Measurements from ENCODE around the gene NDC1.
"Not testable (repeated sequence)": the region's sequence is repeated elsewhere in the genome, so short reads cannot be mapped to it uniquely, and the experiment has no call there.

NDC1 gene

DNA sequence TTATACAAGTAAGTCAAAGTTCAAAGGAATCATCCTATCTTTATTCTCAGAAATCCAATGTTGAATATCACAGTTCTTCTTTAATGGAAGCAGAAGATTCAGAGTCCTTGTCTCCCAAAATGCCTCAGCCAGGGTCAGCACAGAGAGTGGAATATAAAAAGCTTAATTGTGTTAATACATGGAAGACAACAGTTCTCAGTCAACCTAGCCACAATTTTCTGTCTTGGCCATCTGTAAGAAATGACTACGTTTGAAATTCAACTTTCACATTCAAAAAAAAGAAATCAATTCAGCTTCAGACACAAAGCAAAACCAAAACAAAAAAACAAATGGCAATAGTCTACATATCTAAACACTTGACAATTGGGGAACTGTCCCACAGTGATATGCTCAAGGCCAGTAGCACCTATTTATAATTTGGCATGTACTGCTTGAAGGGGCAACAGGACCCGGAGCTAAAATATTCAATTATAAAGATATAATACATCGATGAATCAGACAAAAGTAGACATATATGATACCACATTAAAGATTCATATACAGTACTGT is 71.8 kb downstream of the NDC1 start:
- no peak for DNase-seq (ENCODE audit: low read depth in 2 of 2, low spot score in 1 of 2)

DNA sequence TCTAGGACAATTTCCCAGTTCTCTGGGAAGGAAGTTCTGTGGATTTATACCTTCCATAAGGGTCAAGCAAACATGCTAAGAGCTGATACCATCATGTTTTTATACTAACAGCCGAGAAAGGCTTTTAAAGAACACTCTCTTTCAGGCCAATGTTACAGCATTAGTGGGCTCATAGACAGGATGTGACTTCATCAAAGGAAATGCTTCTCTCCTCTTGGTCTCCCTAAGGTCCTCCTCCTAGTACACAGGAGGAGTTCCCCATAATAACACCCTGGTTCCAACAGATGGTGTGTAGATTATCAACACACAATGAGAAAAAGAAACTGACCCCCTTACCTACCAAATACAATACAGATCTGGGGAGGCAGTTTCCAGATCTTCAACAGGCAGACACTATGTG is 72.4 kb downstream of the NDC1 start:
- DNase-seq (ENCODE audit: low read depth in 2 of 2, low spot score in 1 of 2) = no peak

DNA sequence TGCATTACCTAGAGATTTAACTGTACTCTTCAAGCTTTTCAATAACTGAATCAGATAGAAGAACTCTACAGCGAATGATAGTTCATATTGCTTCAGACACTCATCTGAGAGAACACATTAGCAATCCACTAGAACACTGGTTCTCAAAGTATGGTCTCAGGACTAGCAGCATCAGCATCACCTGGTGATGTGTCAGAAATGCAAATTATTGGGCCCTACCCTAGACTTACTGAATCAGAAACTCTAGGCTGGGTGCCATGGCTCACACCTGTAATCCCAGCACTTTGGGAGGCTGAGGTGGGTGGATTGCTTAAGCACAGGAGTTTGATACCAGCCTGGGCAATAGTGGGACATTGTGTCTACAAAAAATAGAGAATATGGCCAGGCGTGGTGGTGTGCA is 74.2 kb downstream of the NDC1 start:
- DNase-seq (ENCODE audit: low read depth in 2 of 2, low spot score in 1 of 2) = no peak

DNA sequence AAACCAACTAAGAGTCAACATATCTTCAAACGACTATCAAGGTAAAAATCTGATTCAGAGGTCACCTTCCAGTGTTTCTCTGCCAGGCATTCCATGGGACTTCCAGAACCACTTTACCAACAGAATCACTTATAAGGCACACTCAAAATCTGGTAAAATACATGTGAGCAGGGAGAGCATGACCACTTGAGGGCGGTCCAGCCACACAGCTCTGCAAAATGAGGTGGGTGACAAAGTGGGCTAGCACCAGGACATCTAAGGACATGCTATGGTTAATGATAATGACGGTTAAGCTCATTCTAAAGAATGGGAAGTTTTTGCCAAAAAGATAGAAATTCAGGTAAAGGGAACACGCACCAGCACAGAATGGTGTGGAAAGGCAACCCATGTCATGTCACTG is 74.6 kb downstream of the NDC1 start:
- no peak for DNase-seq (ENCODE audit: low read depth in 2 of 2, low spot score in 1 of 2)

DNA sequence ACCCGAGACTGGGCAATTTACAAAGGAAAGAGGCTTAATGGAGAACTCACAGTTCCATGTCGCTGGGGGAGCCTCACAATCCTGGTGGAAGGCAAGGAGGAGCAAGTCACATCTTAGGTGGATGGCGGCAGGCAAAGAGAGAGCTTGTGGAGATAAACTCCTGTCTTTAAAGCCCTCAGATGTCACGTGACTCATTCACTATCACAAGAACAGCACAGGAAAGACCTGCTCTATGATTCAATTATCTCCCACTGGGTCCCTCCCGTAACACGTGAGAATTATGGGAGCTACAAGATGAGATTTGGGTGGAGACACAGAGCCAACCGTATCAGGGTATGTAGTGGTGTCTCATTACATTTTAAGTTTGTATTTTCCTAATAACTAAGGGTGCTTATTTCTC is 77.6 kb downstream of the NDC1 start:
- not testable (repeated sequence) for DNase-seq (ENCODE audit: low read depth in 2 of 2, low spot score in 1 of 2)

DNA sequence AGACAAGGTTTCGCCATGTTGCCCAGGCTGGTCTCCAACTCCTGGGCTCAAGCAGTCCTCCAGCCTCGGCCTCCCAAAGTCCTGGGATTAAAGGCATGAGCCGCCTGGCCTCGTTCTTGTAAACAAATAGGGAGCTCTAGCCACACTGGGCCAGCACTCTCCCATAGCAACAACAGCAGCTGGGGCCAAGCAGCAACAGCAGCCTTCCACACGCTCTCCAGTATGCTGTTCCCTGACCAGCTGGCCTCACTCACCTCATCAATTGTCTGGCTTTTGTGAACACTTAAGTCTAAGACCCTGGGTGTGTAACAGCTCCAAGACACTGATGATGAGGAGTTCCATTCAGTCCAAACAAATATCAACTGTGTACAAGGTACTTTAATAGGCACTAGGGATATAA is 82.2 kb downstream of the NDC1 start:
- no peak for DNase-seq (ENCODE audit: low read depth in 2 of 2, low spot score in 1 of 2)

DNA sequence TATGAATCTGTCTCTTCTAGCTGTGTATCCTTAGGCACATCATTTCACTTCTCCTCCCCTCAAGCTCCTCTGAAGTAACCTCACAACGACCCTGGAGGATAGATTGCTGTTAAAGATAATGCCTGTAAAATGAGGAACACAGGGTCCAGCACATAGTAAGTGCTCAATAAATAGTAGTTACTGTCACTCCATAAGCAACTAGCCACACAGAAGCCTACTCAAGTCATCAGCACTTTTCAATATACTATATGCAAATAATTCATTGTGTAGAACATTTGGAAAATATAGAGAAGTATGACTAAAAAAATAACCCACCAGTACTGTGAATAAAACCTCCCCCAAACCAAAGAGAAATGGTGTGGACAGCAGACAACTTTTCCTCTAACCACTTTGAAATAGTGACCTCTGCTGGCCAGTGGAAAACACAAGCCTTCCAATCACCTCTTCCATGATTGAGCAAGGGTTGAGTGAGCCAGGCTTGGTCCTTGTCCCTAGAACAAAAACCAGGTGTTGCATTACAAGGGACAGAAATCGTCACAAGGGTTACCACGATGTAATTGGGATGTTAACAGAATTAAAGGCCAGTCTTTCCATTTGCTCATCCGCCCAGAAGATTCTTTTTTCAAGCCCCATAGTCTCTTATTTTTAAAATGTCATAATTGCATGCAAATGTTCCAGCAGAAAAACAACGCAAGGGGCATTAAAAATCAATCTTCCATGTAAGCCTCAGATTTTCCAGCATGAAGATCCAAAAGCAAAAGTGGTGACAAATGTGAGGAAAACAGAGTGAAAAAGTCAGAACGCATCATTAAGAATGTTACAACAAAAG is 83.4 kb downstream of the NDC1 start:
- no peak for DNase-seq (ENCODE audit: low read depth in 2 of 2, low spot score in 1 of 2)

DNA sequence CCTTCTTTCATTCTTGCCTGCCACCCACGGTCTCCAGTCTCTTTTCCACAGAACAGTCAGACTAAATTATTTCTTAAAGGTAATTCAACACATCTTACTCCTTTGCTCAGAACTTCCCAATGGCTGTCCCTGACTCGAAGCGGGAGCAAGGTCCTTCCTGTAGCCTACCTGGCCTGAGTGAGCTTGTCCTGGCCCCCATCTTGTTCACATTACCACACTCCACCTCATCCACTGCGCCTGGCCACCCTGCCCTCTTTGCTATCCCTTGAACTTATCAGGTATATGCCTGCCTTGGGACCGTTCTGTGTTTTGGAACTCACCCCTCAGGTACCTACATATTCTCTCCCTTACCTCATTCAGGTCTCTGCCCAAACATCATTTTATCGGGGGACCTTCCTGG is 85.8 kb downstream of the NDC1 start:
- no peak for DNase-seq (ENCODE audit: low read depth in 2 of 2, low spot score in 1 of 2)

DNA sequence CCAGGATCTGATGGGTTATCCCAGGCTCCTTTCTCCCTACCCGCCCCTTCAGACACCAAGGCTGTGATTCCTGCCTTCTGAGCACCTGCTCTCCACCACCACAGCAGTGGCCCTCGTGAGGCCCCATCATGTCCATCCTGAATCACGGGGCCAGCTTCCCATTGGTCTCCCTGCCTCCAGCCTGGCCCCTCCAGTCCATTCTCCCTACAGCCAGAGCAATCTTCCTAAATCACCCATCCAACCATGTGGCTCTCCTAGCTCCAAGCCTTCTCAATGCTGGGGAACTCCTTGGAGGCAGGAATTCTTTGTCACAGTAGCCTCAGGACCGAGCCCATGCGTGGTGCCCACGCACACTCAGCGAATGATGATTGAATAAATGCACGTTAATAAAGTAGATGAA is 90.3 kb downstream of the NDC1 start:
- no peak for DNase-seq (ENCODE audit: low read depth in 2 of 2, low spot score in 1 of 2)

DNA sequence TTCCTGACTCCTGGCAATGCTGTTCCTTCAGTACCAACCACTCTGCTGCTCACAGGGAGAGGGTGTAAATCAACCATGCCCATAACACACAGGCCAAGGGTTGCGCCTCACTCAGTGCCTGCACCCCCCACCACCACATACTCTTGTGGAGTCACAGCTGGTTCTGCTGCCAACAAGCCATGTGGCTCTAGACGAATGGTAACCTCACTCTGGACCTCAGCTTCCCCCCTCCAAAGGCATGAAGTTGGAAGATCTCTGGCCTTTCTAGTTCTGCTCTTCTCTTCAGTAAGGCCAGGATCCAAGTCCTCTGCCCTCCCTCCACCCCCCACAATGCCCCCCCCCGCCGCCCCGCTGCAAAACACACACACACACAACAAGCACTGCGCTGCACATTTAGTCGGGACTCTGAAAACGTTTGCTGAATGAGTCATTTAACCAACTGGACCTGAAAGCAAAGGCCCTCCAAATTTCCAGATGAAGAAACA is 97.4 kb downstream of the NDC1 start:
- no peak for DNase-seq (ENCODE audit: low read depth in 2 of 2, low spot score in 1 of 2)

DNA sequence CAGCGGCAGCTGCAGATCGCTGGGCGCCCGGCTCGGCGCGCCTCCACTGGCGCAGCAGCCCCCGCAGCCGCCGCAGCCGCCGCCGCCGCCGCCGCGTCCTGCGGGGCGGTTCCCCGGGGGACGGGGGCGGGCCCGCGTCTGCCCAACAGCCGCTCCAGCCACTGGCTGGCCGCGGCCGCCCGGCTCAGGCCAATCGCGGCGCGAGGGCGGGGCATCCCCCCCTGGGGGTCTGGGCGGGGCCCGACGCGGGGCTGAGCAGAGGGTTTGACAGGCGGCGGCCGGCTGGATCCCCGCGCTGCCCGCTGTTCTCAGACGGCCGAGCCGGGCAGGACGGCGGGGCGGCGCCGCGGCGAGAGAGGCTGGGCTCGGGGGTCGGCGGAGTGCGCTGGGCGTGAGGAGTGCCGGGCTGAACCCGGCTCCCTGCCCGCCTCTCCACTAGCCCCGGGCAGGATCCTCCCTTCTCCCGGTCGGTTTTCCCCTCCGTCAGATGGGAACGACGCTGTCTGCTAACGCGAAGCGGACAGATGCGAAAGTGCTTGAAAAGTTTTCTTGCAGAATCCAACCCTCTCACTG is 98.9 kb downstream of the NDC1 start, which contains the start of gene GLIS1:
GLIS1 (minus strand) TSS at position 56 of the 573 bp plus-strand sequence. CDS start 1,100 bp downstream, outside the sequence.
- no peak for DNase-seq (ENCODE audit: low read depth in 2 of 2, low spot score in 1 of 2)

DNA sequence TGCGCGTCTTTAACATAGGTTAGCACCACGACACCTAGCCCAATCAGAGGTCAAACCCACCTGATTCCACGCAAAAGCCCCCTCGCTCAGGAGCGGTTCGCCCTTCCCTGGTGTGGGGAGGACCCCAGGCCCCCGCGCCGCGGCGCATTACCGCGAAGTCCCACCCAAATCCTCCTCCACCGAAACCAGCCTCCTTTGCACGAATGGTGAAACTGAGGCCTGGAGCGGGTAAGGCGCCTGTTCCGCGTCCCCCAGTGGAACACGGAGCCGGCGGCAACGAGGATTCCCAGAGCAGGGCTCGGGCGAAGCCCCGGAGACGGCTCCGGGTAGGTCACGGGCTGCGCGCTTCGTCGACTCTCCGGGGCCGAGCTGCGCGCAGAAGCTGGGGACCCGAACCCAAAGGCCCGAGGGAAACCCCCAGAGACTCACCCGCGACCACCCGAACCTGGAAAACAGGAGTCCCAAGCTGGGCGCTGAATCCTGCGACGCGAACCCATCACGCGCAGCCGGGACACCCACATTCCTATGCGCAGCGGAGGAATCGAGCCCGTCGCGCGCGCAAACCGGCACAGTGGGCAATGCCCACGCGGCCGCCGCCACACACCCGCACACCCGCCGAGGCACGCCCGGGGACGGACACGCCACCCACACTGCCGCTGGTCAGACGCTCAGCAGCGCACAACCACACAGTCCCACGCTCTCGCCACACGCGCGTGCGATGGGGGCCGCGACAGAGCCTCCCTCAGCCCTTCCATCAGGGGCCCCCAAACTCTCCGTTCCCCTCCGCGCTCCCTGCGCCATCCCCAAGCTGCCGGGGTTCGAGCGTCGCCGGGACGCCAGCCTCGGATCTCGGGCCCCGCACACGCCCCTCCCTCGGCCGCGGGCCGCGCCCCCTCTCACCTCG is 99.6 kb downstream of the NDC1 start:
- DNase-seq (ENCODE audit: low read depth in 2 of 2, low spot score in 1 of 2) = no peak

DNA sequence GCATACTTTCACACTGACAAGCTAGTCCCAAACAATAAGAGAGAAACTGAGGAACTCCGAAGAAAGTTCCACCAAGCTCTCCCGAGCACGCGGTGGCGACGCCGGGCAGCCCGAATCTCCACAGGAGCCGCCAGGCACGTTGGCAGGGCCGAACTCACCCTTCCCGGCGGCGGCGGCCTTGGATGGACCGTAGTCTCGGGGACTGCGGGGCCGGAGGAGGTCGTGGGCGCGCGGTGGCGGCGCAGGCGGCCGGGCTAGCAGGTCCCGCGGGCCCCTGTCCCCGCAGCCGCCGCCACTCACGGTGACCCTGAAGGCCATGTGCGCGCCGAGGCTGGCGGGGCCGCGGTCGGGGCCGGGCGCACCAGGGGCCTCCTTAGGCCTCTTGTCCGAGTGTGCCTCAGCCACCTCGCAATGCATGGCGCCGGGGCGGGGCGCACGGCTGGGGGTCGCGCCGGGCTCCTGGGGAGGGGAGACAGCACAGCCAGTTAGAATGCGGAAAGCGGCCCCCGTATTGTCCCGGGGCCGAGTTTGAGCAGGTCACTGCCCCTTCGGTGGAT is 100.4 kb downstream of the NDC1 start:
- no peak for DNase-seq (ENCODE audit: low read depth in 2 of 2, low spot score in 1 of 2)

DNA sequence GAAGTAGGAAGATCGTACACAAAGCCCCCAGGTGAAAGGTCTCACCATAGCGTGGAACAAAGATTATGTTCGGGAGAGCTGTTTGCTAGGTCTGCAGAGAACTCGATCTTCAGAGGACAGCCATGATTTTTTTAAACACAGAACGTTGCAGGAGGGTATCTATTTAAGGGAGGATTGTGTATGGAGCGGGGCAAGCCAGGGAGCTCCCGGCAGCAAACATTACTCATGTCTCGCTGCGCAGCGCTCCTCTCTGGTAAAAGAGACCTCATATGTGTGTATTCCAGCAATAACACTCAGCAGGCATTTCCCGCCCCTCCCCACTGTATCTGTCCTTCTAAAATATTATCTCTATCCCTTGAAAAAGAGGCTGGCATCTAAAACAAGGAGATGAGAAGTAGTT is 101.8 kb downstream of the NDC1 start:
- DNase-seq (ENCODE audit: low read depth in 2 of 2, low spot score in 1 of 2) = no peak

DNA sequence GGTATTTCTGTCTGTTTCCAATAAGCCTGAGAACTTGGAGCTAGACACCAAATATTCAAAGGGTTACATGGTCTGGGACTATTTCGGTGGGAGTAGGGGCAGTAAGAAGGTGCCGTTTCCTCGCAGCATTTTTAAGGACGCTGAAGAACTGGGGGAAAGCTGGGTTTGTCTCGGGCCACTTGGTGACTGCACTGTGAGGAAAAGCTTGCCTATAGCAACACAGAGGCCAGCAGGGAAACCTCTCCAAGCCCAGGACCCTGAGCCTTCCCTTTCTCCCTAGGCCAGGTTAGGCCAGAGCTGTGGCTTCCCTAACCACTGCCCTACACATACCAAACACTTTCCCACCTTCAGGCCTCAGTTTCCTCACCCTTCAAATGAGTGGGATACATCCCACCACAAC is 102.4 kb downstream of the NDC1 start:
- DNase-seq (ENCODE audit: low read depth in 2 of 2, low spot score in 1 of 2) = no peak

DNA sequence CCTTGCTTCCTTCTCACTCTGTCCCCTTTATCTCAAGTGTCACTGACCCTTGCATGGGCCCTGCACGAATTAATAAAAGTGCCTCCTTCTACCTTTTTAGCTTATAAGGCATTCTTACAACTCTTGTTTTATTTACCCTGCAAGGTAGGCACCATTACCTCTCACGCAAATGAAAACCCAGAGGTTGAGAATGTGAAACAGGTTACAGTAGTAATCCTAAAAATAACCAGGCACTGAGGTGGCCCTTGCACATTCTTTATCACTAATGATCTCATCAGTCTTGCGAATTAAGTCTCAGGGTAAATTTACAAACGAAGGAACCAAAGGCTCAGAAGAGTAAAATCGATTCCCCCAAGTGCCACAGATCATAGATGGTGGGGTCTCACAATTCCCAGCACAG is 102.8 kb downstream of the NDC1 start:
- DNase-seq (ENCODE audit: low read depth in 2 of 2, low spot score in 1 of 2) = no peak

DNA sequence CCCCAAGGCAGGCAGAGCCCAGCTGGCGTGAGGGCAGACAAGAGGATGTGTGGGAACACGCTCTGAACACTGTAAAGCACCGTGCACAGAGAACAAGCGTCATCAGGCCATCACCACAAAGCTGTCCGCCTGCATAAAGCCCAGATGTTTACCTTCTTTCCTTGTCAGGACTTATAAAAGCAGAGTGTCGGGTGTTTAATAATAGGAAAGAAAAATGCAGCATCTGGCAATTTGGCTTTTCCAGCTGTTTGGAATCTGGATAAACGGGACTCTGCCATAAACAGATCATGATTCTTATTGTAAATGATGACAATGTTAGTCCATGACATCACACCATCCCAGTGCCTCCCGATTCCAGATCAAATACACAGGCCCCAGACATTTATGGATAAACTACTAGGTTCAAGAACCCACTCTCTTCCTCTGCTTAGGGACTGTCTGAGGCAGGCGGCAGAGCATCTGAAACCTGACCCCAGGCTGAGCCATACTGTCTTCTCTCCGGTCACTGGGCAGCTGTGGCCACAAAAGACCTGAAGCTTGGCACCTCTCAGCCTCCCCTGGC is 103.4 kb downstream of the NDC1 start:
- DNase-seq (ENCODE audit: low read depth in 2 of 2, low spot score in 1 of 2) = no peak

DNA sequence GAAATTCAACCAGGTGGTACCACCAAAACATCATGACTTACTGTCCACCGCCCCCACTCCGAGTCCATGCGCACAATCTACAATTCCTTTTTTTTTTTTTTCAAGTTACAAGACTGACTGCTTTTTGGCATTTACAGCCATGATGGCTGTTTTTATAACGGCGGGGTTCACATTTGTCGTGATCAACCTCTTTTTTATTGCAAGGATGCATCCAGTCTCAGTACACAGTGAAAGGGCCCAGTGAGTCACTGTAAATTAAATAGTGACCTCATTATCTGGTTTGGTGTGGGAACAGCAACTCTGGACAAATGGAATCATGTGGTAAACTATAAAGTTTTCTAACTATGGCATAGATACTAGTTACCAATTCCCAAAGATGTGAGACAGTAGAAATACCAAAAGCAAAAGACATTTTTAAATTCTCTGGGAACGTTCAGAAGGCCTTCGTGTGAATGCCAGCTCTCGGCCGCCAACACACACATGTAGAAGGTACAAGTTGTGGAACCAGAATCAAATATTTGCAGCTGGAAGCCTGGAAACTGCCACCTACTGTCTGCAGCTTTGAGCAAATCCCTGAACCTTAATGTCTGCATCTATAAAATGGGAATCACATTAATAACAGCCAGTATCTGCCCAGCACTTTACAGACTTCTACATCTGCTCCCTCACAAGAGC is 104.0 kb downstream of the NDC1 start:
- no peak for DNase-seq (ENCODE audit: low read depth in 2 of 2, low spot score in 1 of 2)

DNA sequence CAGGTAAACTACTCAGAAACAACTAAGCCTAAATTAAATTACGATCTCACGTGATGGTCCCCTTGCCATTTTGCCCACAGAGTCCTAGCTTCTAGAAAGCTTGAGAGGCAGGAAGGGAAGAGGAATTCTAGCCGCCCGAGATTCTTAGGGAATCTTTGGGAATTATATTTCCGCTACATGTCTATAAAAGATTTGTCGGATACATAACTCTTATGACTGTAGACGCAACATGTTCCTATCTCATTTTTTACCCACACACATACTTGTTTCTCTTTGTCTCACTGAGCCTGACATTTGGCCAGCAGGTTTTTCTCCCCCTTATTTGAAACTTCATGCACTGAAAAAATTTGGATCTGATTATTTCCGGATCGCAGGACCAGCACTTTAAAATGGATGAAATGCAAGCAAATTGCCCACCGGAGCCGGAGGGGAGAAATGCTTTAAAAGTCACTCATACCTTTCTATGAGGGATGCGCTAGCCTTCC is 104.6 kb downstream of the NDC1 start:
- no peak for DNase-seq (ENCODE audit: low read depth in 2 of 2, low spot score in 1 of 2)

DNA sequence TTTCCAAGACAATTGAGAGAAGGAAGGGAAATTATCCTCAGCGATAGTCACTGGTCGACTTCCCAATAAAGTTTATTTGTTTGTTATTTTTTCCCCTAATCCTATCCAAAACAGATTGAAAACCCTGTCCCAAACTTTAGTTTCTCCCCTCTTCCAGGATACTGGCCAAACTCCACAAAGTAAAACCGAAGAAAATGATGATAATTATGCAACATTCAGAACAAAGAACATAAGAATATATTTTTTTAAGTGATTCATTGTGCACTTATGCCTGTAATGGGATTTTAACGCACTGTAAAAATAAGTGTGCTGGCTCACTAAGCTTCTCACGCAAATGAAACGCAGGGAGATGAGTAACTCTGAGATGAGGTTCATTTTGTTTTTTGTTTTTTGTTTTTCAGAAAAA is 105.2 kb downstream of the NDC1 start:
- no peak for DNase-seq (ENCODE audit: low read depth in 2 of 2, low spot score in 1 of 2)
